LNCAP (cell line): Measurements from ENCODE around the gene LCN15.

Source experiments
- CTCF ChIP-seq: fragments of 450-650 bp; IDR thresholded peaks from 2 replicates; pipeline ENCODE4 v1.5.1; 2017; ENCODE audit warnings: mild to moderate bottlenecking

The LCN15 gene

GRCh38 chr9:136742591-136743391, 21.5 kb downstream of the LCN15 start, which contains the start of gene LCN10:
TSS of gene LCN10 (minus strand) at chr9:136742940. CDS start at chr9:136742903, 37 bp downstream.
- TF ChIP-seq CTCF = peak; percentile 45

DNA sequence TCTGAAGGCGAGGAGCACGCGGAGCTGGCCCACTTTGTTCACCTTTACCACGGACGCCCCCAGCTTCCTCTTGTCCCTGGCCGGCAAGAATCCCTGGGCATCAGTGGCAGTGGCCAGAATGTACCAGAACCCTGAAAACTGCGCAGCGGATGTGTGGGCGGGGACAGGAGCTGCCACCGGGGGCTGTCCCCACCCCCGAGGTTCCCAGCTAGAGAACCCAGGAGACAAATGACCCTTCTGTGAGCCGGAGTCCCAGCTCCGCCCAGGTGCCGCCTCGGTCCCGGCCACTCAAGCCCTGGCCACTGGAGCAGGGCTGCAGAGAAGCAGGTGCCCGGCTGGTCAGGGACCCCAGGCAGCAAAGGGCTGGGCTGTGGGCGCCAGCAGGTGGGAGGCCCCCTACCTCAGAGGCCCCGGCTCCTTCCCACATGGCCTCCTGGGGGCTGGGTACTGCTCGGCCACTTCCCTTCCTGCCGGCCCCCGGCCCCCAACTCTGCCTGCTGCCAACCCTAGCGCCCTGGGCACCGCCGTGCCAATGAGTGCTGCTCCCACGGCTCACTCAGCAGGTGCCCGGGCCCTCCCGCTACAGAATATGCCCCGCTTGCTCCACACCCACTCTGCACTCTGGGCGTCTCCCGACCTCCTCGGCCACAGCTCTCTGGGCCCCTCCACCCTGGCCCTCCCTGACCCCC, 22.3 kb downstream of the LCN15 start:
- TF ChIP-seq CTCF = no peak

DNA sequence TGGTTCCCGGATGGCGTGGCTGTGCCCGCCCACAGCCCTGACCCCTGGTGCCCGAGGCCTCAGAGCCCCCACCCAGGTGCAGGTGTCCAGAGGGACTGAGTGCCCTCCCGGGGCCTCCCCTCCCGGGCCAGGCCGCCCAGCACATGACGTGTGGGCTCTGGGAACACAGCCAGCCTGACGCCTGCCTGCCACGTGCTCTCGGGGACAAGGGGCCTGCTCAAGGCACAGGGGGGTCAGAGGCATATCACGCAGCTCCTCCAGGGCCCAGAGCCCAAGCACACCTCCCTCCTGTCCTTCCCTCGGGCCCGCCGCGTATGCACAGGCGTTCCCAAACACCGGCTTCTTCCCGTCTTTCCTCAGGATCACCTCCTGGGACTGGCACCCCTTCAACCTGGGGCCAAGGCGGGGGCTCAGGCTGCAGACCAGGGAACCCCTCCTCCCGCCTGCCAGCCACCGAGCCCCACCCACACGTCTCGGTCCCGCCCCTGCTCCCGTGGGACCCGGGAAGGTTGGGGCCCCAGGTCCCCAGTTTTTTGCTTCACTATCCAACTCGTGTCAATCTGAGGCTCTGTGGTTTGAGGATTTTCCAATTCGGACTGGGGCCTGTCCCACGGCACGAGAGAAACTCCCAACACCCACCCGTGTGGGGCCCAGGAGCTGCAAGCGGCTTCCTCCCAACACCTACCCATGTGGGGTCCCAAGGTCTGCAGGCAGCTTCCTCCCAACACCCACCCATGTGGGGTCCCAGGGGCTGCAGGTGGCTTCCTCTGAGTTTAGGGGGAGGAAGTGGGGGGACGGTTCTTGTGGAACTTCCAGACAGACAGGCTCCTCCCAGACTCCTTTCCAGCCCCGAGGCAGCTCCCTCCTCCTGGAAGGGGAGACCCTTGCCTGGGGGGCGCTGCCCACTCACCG, 23.1 kb downstream of the LCN15 start:
- TF ChIP-seq CTCF = no peak

- TF ChIP-seq CTCF = no peak
These were observed 23.8 kb downstream of the LCN15 start for GRCh38 chr9:136740491-136740890.

- no peak for TF ChIP-seq CTCF
These were observed 24.2 kb downstream of the LCN15 start for GRCh38 chr9:136740069-136740468.

DNA sequence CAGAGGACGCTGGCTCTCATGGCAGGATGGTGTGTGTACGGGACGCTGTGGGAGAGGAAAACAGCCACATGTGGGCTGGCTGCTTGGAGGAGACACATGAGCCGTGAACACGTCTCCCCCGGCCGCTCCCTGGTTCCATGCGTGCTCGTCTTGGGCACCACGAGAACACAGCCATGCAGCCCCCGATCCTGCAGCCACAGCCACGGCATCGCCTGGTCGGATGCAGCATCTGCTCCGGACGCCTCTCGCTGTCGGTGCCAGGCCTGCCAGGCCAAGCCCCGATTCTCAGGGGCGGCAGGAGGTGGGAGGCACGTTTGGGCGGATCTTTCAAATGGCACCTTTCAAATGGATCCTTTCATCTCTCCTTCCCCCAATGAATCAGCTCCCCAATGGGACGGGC, 24.8 kb downstream of the LCN15 start:
- TF ChIP-seq CTCF = no peak

- no peak for TF ChIP-seq CTCF
These were observed 25.4 kb downstream of the LCN15 start for GRCh38 chr9:136738960-136739359.
